Measurements from ENCODE around the gene KIF2C. TPM values are rescaled to one million over a fixed set of nuclear protein-coding genes. Genes with fewer than 3 reads are reported as not detected.

Gene KIF2C
- total RNA-seq, 2 experiments from 2014 or later: 0.64 to 0.82 TPM

GRCh38 chr1:44740179-44740617, 561 bp downstream of the KIF2C start:
- Mint-ChIP-seq H3K36me3 (ENCODE audit: low read depth) (no peaks in the 10 kb centered on the region), H3K9me3 (no peaks in the 10 kb centered on the region)
- H3K4me1 ChIP-seq (ENCODE audit: insufficient read depth, low read length): peaks cover 8% of the 10 kb centered on the region

GRCh38 chr1:44743211-44743610, 3.6 kb downstream of the KIF2C start:
- no peak for ATAC-seq (ENCODE audit: poor library complexity)
- Histone ChIP-seq H3K36me3 (ENCODE audit: insufficient read depth, low read length) (no peaks in the 10 kb centered on the region), H3K27ac (ENCODE audit: low read depth in 1 of 2, low read length in 2 of 2) (no peak overlapping the region), H3K4me3 (ENCODE audit: low read length) (no peak overlapping the region), H3K9me3 (ENCODE audit: control insufficient read depth in 1 of 2, insufficient read depth in 1 of 2, low read length in 2 of 2) (no peaks in the 10 kb centered on the region), H3K27me3 (ENCODE audit: control insufficient read depth in 1 of 2, insufficient read depth in 2 of 2, low read length in 2 of 2) (no peaks in the 10 kb centered on the region), H3K4me1 (ENCODE audit: insufficient read depth, low read length) (peaks cover 15% of the 10 kb centered on the region)
- TF ChIP-seq CTCF (IDR thresholded peaks at IDR 0.05): no peak
- intact Hi-C loops (cut with DNase I, micrococcal nuclease): no loop called here
- H3K27me3 Mint-ChIP-seq: no peaks in the 10 kb centered on the region
- ChIA-PET POLR2A (interaction anchor here (0.6 to 1.3 kb wide), 2 partner anchors 12 to 76 kb away, joined by 3 to 4 read pairs; partner anchors contain the start of gene RNU5D-1), CTCF (interaction anchor here (0.8 to 1.1 kb wide), 2 partner anchors 12 to 14 kb away, joined by 3 to 7 read pairs; partner anchors contain the start of gene RNU5D-1)
- DNase-seq: no peak
- H3K4me3 Mint-ChIP-seq: no peak overlapping the region
- H3K4me1 Mint-ChIP-seq (ENCODE audit: low read depth): peaks cover 23% of the 10 kb centered on the region
- no peaks in the 10 kb centered on the region for H3K9me3 Mint-ChIP-seq
- no peaks in the 10 kb centered on the region for H3K36me3 Mint-ChIP-seq (ENCODE audit: low read depth)
- H3K27ac Mint-ChIP-seq: no peak overlapping the region

More at GRCh38 chr1:44740179-44740617, 561 bp downstream of the KIF2C start:
- ChIA-PET POLR2A (interaction anchor here (2.7 kb wide), 1 partner anchor 35 kb away, joined by 12 read pairs; the partner anchor contains the start of gene RPS8), CTCF (no interaction called here)
- intact Hi-C loops (cut with DNase I, micrococcal nuclease): loop anchor here in 1 of 2 experiments (2.0 kb wide), 1 partner anchor 37 kb away; no protein-coding TSS in a partner anchor
- H3K27me3 ChIP-seq (ENCODE audit: control insufficient read depth in 1 of 2, insufficient read depth in 2 of 2, low read length in 2 of 2): no peaks in the 10 kb centered on the region
- H3K27ac ChIP-seq (ENCODE audit: low read depth in 1 of 2, low read length in 2 of 2): peak overlapping the region in 1 of 2 donors; percentile 50
- H3K4me1 Mint-ChIP-seq (ENCODE audit: low read depth): peaks cover 18% of the 10 kb centered on the region
- no peak for TF ChIP-seq CTCF (IDR thresholded peaks at IDR 0.05)
- no peaks in the 10 kb centered on the region for H3K27me3 Mint-ChIP-seq
- no peaks in the 10 kb centered on the region for H3K9me3 ChIP-seq (ENCODE audit: control insufficient read depth in 1 of 2, insufficient read depth in 1 of 2, low read length in 2 of 2)
- H3K4me3 Mint-ChIP-seq: peak overlapping the region; percentile 98
- no peak for ATAC-seq (ENCODE audit: poor library complexity)
- peak overlapping the region; percentile 97 for H3K27ac Mint-ChIP-seq
- H3K4me3 ChIP-seq (ENCODE audit: low read length): peak overlapping the region; percentile 66
- no peaks in the 10 kb centered on the region for H3K36me3 ChIP-seq (ENCODE audit: insufficient read depth, low read length)
- no peak for DNase-seq

GRCh38 chr1:44747878-44748277, 8.2 kb downstream of the KIF2C start:
- Histone ChIP-seq H3K9me3 (ENCODE audit: control insufficient read depth in 1 of 2, insufficient read depth in 1 of 2, low read length in 2 of 2) (no peaks in the 10 kb centered on the region), H3K36me3 (ENCODE audit: insufficient read depth, low read length) (no peaks in the 10 kb centered on the region), H3K4me3 (ENCODE audit: low read length) (no peak overlapping the region), H3K4me1 (ENCODE audit: insufficient read depth, low read length) (peaks cover 8% of the 10 kb centered on the region), H3K27me3 (ENCODE audit: control insufficient read depth in 1 of 2, insufficient read depth in 2 of 2, low read length in 2 of 2) (no peaks in the 10 kb centered on the region), H3K27ac (ENCODE audit: low read depth in 1 of 2, low read length in 2 of 2) (no peak overlapping the region)
- intact Hi-C loops (cut with DNase I, micrococcal nuclease): no loop called here
- POLR2A ChIA-PET: no interaction called here
- H3K36me3 Mint-ChIP-seq (ENCODE audit: low read depth): no peaks in the 10 kb centered on the region
- ATAC-seq (ENCODE audit: poor library complexity): no peak
- no peaks in the 10 kb centered on the region for H3K27me3 Mint-ChIP-seq
- CTCF ChIA-PET: interaction anchor here (1.6 kb wide), 1 partner anchor 267 kb away, joined by 3 read pairs; no protein-coding TSS in a partner anchor
- DNase-seq: no peak
- peaks cover 5% of the 10 kb centered on the region for H3K4me1 Mint-ChIP-seq (ENCODE audit: low read depth)
- no peak overlapping the region for H3K27ac Mint-ChIP-seq
- no peak overlapping the region for H3K4me3 Mint-ChIP-seq
- no peaks in the 10 kb centered on the region for H3K9me3 Mint-ChIP-seq
- TF ChIP-seq CTCF (IDR thresholded peaks at IDR 0.05): no peak
